ENCODE data around the gene MAST4. TPM values are rescaled to one million over a fixed set of nuclear protein-coding genes. Genes with fewer than 3 reads are reported as not detected.
"Not testable (repeated sequence)": the region's sequence is repeated elsewhere in the genome, so short reads cannot be mapped to it uniquely, and the experiment has no call there.

Gene MAST4
- total RNA-seq, 1 donor from 2014 or later = 17.2 TPM

- DNase-seq (no peak), ATAC-seq (ENCODE audit: low read depth) (no peak)
- Mint-ChIP-seq H3K9me3 (no peaks in the 10 kb centered on the region), H3K4me3 (no peak overlapping the region), H3K36me3 (ENCODE audit: low read depth) (no peaks in the 10 kb centered on the region), H3K27ac (no peak overlapping the region), H3K4me1 (peaks cover 4% of the 10 kb centered on the region), H3K27me3 (peaks cover 2% of the 10 kb centered on the region)
- ChIA-PET POLR2A (no interaction called here), CTCF (interaction anchor here (1.4 kb wide), 1 partner anchor 64 kb away, joined by 3 read pairs; no protein-coding TSS in a partner anchor)
- intact Hi-C loops (cut with micrococcal nuclease) = no loop called here
- TF ChIP-seq, protein P1, sequence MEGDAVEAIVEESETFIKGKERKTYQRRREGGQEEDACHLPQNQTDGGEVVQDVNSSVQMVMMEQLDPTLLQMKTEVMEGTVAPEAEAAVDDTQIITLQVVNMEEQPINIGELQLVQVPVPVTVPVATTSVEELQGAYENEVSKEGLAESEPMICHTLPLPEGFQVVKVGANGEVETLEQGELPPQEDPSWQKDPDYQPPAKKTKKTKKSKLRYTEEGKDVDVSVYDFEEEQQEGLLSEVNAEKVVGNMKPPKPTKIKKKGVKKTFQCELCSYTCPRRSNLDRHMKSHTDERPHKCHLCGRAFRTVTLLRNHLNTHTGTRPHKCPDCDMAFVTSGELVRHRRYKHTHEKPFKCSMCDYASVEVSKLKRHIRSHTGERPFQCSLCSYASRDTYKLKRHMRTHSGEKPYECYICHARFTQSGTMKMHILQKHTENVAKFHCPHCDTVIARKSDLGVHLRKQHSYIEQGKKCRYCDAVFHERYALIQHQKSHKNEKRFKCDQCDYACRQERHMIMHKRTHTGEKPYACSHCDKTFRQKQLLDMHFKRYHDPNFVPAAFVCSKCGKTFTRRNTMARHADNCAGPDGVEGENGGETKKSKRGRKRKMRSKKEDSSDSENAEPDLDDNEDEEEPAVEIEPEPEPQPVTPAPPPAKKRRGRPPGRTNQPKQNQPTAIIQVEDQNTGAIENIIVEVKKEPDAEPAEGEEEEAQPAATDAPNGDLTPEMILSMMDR (IDR thresholded peaks at IDR 0.05) = no peak
These were observed 224.5 kb downstream of the MAST4 start for GRCh38 chr5:66820630-66821207.

DNA sequence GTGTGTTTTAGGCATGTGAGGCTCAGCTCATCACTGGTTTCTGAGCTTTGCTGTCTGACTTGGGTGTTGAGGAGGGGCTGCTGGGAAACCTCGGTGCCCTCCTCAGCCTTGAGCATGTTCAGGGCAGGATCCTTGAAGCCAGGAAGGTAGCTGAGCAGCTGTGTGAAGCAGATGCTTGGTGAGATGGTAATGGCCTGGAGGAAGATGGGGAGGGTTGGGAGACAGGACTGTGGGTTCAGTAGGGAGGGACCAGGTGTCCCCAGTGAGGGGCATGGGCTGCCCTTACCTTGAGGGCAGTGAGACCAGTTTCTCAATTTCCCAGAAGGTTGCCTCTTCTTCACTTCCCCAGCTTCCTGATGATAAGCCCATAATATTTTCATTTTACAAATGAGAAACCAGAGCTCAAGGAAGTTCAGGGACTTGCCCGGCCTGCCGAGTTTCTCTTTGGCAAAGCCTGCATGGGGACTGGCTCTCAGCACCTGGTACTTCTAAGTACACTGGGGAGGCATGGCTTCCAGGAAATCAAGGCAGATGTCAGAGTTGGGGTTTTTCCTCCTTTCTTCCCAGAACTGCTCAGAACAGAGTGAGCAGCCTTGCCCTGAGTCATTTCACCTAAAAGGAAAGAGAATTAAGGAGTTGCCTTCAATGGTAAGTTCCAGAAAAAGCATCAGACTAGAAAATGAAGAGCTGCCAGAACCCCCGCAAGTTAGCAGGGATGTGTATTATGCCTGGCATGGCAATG lies 225.7 kb downstream of the MAST4 start:
- intact Hi-C loops (cut with micrococcal nuclease) = no loop called here
- Mint-ChIP-seq H3K9me3 (no peaks in the 10 kb centered on the region), H3K4me3 (no peak overlapping the region), H3K4me1 (peaks cover 4% of the 10 kb centered on the region), H3K27me3 (peaks cover 2% of the 10 kb centered on the region), H3K36me3 (ENCODE audit: low read depth) (no peaks in the 10 kb centered on the region), H3K27ac (no peak overlapping the region)
- ChIA-PET CTCF (interaction anchor here (1.4 kb wide), 1 partner anchor 65 kb away, joined by 3 read pairs; no protein-coding TSS in a partner anchor), POLR2A (no interaction called here)
- TF ChIP-seq, protein P1 (IDR thresholded peaks at IDR 0.05) = no peak
- ATAC-seq (ENCODE audit: low read depth) (no peak), DNase-seq (no peak)

DNA sequence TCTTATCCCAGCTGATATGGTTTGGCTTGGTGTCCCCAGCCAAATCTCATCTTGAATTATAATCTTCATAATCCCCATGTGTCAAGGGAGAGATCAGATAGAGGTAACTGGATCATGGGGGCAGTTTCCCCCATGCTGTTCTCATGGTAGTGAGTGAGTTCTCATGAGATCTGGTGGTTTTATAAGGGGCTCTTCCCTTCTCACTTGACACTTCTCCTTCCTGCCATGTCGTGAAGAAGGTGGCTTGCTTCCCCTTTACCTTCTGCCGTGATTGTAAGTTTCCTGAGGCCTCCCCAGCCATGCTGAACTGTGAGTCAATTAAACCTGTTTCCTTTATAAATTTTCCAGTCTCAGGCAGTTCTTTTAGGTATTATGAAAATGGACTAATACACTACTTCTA lies 226.7 kb downstream of the MAST4 start:
- ATAC-seq (ENCODE audit: low read depth); DNase-seq; intact Hi-C loops (cut with micrococcal nuclease); H3K4me1 Mint-ChIP-seq; H3K27me3 Mint-ChIP-seq; CTCF ChIA-PET; POLR2A ChIA-PET; H3K36me3 Mint-ChIP-seq (ENCODE audit: low read depth); H3K4me3 Mint-ChIP-seq; H3K9me3 Mint-ChIP-seq: not testable (repeated sequence)
- H3K27ac Mint-ChIP-seq = peak overlapping the region; percentile 8

DNA sequence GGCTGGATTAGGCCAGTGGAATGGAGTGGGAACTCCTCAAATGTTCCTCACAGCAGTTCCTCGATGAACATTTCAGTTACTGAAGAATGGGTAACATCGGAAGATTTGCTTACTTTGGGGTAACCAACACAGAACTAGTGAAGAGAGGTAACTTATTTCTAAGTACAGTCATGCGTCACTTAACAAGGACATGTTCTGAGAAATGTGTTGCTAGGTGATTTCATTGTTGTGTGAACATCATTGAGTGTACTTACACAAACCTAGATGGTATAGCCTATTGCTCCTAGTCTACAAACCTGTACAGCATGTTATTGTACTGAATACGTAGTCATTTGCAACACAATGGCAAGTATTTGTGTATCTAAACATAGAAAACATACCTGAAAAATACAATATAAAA lies 228.3 kb downstream of the MAST4 start:
- intact Hi-C loops (cut with micrococcal nuclease) = no loop called here
- TF ChIP-seq, protein P1 (IDR thresholded peaks at IDR 0.05) = no peak
- H3K4me3 Mint-ChIP-seq = no peak overlapping the region
- no peaks in the 10 kb centered on the region for H3K9me3 Mint-ChIP-seq
- H3K36me3 Mint-ChIP-seq (ENCODE audit: low read depth) = no peaks in the 10 kb centered on the region
- ChIA-PET CTCF (no interaction called here), POLR2A (no interaction called here)
- no peak for DNase-seq
- ATAC-seq (ENCODE audit: low read depth) = no peak
- peaks cover 22% of the 10 kb centered on the region for H3K4me1 Mint-ChIP-seq
- H3K27ac Mint-ChIP-seq = no peak overlapping the region
- H3K27me3 Mint-ChIP-seq = peaks cover 5% of the 10 kb centered on the region

- intact Hi-C loops (cut with micrococcal nuclease) = loop anchor here (5.0 kb wide), 1 partner anchor 396 kb away; no protein-coding TSS in a partner anchor
- H3K9me3 Mint-ChIP-seq = no peaks in the 10 kb centered on the region
- H3K4me1 Mint-ChIP-seq = peaks cover 25% of the 10 kb centered on the region
- TF ChIP-seq, protein P1 (IDR thresholded peaks at IDR 0.05) = no peak
- ChIA-PET CTCF (no interaction called here), POLR2A (no interaction called here)
- no peak overlapping the region for H3K4me3 Mint-ChIP-seq
- H3K27ac Mint-ChIP-seq = no peak overlapping the region
- no peak for DNase-seq
- ATAC-seq (ENCODE audit: low read depth) = no peak
- no peaks in the 10 kb centered on the region for H3K36me3 Mint-ChIP-seq (ENCODE audit: low read depth)
- H3K27me3 Mint-ChIP-seq = peaks cover 16% of the 10 kb centered on the region
These were observed 230.1 kb downstream of the MAST4 start for GRCh38 chr5:66826263-66826662.

All from activated B cell treated with CpG ODN at 0.5 μM for 24 hours (primary cell).